Middle frontal gyrus (tissue), 1 donor: ENCODE results near the gene EFEMP1.

Experiments
- DNase-seq: peaks from one replicate; pipeline ENCODE4 v3.0.0-alpha.2; 2015; ENCODE audit warnings: low spot score; ENCODE audit errors: extremely low spot score

EFEMP1 gene

DNA sequence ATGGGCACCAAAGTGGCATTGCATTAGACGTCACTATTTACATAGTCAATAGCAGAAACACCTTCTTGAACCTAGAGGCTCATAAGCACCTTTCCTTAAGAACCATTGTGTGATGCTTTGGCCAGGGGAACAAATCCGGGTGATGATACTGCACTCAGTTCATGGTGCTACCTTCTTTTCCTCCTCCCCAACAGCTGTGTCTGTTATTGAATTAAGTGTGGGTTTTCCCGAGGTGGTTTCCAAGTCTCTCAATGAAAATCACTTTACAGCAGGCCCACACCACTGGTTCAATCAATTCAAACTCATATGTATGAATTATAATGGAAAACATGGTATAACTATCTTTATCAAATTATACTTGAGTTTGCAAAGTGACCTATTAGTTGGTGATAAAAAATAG, 9.3 kb upstream of the EFEMP1 start:
- DNase-seq: no peak

DNA sequence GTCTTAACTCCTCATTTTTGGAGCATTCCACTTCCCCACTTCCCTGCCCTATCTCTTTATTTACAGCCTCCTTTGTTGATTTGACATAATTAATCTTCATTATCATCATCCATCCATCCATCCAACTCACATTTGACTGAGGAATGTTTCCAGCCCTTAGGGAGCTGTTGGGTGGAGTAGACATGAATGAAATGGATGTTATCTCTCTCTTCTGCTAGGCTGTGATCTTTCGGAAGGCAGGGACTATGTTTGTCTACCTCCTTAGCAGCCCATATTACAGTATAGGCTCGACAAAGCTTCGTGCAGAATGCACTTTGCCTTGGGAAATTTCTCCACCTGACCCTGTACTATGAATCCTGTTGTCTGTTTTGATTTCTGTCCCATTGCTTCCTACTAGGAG, 7.7 kb upstream of the EFEMP1 start:
- no peak for DNase-seq

GRCh38 chr2:55929476-55929875, 5.9 kb upstream of the EFEMP1 start:
- no peak for DNase-seq

DNA sequence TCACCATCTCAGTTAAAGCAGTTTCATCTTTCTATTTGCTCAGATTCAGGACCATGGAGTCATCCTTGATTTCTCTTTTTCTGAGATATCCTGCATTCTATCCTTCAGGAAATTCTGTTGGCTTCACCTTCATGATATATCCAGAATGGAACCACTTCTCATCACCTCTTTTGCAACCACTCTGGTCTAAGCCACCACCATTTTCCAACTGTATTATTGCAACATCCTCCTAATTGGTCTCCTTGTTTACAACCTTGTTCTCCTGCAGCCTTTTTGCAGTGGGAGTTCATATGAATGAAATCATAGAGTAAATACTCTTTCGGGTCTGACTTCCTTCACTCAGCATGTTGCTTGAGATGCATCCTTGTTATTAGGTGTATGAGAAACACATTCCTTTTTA, 3.4 kb upstream of the EFEMP1 start:
- DNase-seq: no peak

GRCh38 chr2:55926246-55926645, 2.7 kb upstream of the EFEMP1 start:
- no peak for DNase-seq

- no peak for DNase-seq
Observed at GRCh38 chr2:55923982-55924321, 370 bp upstream of the EFEMP1 start.

GRCh38 chr2:55922291-55922907, 1.2 kb downstream of the EFEMP1 start:
- no peak for DNase-seq

DNA sequence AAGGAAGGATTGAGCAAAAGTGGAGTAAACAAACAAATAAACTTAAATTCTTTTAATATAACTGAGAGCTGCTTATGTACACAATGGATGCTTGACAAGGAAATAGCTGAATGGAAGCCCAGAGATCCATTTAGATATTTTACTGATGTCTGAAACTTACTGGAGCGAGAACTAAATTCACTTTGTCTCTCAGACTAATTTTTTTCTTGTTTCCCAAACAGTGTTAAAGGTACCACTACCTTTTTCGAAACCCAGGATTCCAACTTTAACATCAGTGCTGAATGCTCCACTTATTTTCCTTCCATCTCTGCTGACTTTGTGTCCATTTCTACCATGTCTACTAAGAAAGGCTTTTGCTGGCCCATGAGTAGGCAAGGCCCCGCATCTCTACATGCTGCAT, 4.0 kb downstream of the EFEMP1 start:
- no peak for DNase-seq

GRCh38 chr2:55918856-55919255, 4.7 kb downstream of the EFEMP1 start:
- no peak for DNase-seq

GRCh38 chr2:55917713-55918390, 5.7 kb downstream of the EFEMP1 start:
- no peak for DNase-seq

DNA sequence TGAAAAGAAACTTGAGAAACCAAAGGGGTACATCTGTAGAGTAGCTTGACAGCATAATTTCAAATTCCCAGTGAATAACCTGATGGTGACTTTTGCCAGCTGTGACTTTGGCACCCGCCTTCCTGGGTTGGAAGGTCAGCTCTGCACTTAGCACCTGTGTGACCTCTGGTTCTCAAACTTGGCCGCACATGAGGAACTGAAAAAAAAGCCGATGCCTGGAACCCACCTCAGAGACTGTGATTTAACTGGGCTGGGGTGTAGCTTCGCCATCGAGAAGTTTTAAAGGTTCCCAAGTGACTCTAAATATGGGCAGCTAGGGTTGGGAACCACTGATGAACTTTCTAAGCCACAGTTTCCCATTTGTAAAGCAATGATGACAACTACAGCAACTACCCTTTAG, 6.5 kb downstream of the EFEMP1 start:
- no peak for DNase-seq

GRCh38 chr2:55916473-55917049, 7.0 kb downstream of the EFEMP1 start:
- DNase-seq: no peak

- DNase-seq: no peak
Observed at GRCh38 chr2:55914786-55915185, 8.8 kb downstream of the EFEMP1 start.

- no peak for DNase-seq
Observed at GRCh38 chr2:55912926-55913325, 10.7 kb downstream of the EFEMP1 start.

- no peak for DNase-seq
Observed at GRCh38 chr2:55910077-55910476, 13.5 kb downstream of the EFEMP1 start.

DNA sequence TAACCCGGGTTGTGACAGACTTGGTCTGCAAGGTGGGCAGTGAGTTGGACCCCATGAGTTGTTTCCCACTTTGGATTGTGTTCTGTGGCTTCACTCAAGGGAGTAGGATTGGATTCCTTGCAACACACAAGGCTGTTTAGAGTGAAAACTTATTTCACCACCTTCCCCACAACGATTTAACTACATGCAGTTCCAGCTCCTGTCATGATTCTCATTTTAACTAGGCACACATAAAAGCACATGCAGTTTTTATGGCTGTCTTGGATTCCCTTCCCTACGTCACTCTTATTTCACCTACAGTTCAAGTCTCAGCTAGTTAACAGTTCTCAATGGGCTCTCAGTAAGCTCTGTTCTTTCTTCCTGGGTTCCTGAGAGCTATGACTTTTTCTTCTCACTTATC, 15.9 kb downstream of the EFEMP1 start:
- DNase-seq: no peak

DNA sequence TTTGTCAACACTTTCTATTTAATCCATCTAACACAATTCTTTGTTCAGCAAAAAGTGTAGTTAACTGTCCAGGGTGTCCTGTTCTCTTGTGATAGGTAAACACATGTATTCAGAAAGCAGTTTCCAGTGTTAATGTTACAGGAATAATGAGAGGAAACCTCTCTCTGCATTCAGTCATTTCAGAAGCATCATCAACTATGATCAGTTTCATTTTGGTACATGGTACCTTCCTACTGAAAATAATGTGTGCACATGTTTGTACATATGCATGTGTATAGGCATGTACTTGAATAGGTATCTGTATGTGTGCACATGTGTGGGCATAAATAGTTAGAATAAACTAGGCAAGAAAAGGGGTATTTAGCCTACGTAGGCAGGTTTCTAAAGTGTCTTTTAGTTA, 16.6 kb downstream of the EFEMP1 start:
- no peak for DNase-seq

DNA sequence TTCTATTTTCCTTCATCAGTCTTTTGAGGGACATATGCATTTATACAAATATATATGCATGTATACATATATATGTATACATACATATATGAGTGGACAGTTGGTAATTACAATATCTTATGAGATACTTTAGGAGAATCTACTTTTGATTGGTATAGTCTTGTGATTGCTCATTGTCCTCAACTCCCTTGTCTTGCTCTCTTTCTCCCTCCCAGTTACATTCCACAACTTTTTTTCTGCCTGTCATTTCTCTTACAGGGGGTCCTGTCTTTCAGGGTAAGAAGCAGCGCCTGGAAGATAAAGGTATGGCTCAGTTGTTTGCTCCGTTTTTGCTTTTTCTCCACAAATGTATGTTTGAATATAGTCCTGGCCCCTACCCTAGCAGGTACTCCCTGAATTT, 19.9 kb downstream of the EFEMP1 start:
- DNase-seq: no peak

GRCh38 chr2:55902971-55903370, 20.6 kb downstream of the EFEMP1 start:
- no peak for DNase-seq

DNA sequence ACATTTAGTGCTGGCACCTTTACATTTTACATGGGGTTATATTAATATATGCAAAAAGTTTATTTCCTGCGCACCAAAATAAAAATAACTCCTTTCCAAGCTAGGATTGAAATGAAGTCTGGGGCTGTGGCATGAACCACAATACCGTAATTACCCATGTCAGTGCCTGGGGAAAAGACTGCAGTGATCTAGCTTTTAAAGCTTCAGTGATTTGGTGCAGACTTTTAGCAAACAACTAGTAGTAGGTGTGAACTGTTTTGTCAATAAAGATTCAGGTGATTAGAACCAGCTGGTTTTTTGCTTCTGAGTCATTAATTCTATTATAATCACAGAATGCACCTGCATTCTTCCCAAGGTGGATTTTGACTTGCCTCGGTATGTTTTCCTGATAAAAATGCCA, 21.2 kb downstream of the EFEMP1 start:
- no peak for DNase-seq

GRCh38 chr2:55901941-55902340, 21.6 kb downstream of the EFEMP1 start:
- DNase-seq: no peak

- DNase-seq: no peak
Observed at GRCh38 chr2:55901322-55901721, 22.3 kb downstream of the EFEMP1 start.

DNA sequence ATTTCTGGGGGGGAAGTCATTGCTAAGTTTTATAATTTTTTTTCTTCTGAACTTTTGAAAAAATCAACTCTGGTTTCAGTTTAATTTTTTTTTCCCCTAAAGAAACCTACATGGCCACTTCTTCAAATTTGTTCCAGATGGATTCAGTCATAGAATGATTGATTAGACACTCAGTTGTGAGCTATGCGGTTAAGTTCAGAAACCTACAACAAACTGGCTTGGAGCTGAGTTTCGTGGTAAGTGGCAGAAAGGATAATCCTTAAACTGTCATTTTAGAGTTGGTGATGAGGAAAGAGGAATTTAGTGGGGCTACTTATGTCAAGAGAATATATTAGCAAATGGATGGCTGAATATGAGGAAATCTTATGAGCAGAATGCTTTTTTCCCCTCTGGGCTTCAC, 23.7 kb downstream of the EFEMP1 start:
- no peak for DNase-seq
